HG03095 (cell line): ENCODE measurements around the gene PCNX2.

Experiments
- ATAC-seq: cut with Tn5 transposase; IDR thresholded peaks from one replicate; pipeline ENCODE4 v1.9.1; 2021; ENCODE audit warnings: moderate library complexity; ENCODE audit not compliant: unreplicated experiment

The PCNX2 gene

DNA sequence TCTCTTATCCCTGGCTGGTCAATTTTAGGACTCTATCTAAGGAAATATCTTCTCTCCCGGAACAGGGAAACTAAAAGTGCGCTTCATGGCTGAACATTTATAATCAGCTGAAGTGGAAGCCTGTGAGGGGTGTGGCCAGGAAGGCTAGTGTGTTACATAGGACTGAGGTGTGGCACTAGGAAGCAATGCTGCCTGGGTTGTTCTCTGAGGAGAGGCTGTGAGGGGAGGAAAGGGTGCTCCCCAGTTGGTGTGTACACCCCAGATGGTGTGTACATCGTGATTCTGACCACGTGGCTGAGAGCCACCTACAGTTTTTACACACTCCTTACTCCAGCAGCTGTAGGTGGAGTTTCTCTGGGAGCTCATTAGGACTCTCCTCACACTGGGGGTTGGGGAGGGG is 328.9 kb downstream of the PCNX2 start:
- no peak for ATAC-seq

GRCh38 chr1:232965912-232966217 is 329.7 kb downstream of the PCNX2 start:
- no peak for ATAC-seq

- ATAC-seq = no peak
Measured at GRCh38 chr1:232965124-232965911, 330.2 kb downstream of the PCNX2 start.

- no peak for ATAC-seq
Measured at GRCh38 chr1:232964601-232965000, 330.9 kb downstream of the PCNX2 start.

DNA sequence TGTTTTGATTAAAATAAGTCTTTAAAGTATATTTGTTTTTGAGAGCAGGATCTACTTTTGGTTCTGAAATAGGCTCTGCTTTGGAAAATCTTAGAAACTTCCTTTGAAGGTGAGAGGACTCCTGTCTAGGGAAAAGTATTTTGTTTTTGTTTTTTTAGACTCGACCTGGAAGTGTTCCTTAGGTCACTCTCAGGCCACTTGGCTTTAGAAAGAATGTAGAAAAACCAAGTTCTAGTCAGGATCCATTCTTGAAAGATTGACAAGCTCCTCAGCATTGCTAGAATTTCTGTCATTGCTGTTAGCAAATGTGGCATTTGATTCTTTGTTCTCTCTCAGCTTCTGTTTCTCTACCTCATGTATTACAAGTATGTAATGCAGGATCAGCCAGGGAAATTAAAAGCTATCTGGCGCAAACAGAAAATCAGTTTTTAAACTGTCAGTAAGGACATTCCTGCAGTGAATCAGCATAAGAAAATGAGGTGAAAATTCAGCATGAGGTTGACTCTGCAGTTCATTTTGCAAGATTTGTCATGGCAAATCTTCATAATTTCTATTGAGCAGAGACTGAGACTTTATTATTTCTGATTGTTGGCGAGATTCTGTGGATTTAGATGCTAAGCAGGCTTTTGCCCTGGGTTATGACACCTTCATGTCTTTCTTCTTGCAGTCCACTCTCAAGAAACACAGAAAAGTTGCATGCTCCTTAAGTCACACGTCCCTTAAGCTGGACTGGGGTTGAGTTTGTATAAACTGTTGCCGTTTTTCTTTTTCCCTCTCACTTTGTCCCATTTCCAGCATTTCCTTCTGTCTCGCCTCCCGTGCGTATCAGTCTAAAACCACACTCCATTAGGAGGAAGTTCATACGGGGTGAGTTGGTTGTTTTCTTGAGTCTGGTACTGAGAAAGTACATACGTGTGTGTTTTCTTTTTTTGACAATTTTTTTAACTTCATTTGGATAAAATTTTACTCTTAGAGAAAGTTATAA is 332.5 kb downstream of the PCNX2 start:
- ATAC-seq = no peak

GRCh38 chr1:232958067-232958466 is 337.5 kb downstream of the PCNX2 start:
- no peak for ATAC-seq

DNA sequence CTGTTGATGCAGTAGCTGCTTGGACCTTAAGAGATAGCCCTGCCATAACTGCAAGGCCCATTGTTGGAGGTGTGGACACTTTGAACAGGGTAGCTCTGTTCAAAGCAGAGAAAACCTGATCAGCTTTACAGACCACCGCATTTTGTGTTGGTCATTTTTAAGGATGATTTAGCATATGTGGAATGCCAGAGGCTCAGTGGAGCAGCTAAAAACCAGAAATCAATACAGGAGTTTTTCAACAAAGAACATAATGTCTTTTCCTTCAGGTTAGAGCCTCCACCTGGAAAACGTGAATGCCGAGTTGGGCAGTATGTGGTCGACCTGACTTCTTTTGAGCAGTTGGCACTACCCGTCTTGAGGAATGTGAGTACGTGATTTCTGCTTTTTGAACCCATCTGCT is 339.4 kb downstream of the PCNX2 start:
- ATAC-seq = no peak

GRCh38 chr1:232954594-232955365 is 340.7 kb downstream of the PCNX2 start:
- no peak for ATAC-seq

DNA sequence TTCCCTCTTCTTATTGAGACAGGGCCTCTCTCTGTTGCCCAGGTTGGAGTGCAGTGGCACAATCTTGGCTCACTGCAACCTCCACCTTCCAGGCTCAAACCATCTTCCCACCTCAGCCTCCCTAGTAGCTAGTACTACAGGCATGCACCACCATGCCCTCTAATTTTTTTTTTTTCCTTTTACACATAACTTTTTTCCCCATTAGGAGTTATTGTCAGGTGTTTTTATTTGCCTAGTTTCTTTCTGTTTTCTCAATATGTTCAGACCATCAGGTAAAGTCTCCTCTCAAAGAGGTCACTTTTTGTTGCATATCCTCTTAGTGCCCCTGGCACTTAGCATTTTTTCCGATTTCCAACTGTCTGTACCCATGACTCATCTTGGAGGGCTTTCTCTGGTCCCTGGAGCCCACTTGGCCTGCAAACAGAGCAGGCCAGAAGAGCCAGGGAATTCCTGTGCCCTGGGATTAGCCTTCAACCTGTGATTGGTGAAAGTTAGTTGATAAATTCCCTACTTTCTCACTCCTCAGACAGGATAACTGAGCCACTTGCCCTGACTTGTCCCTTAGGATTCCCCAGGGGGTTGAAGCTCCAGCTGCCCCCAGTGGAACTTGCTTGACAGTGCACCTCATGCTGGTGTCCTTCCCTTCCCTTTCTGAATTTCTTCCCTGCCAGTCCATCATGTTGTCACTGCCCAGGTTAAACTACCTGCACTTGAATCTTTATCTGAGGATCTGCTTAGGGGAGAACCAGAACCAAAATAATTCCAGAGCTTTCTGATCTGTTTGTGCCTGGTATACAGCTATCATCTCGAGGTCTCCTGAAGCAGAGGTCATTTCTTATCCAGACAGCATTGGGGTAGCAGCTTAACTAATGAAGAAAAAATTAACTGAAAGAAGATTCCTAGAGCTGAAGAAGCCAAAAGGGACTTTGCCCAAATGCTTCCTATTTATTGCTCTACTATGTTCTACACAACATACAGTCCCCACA is 342.7 kb downstream of the PCNX2 start:
- ATAC-seq = peak; percentile 52

GRCh38 chr1:232951605-232952004 is 343.9 kb downstream of the PCNX2 start:
- ATAC-seq = no peak

DNA sequence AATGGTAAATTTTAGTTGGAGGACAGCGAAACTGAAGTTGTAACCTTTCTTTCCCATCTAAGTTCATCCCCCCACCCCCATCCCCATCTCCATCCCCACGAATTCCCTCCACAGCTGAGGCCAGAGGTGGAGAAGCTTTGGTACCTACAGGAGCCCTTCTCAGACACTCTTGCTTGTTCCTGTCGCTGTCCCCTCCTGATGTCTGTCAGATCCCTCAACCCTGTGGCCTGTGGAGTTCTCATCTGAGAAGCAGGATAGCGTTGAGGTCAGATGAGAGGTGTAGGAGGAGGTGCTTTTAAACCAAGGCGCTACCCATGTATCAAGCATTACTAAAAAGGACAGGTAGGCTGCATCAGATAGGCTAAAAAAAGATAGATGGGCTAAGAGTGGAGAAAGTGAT is 344.3 kb downstream of the PCNX2 start:
- no peak for ATAC-seq

- peak; percentile 86 for ATAC-seq
Measured at GRCh38 chr1:232950197-232951176, 345.0 kb downstream of the PCNX2 start, which contains the start of gene NTPCR. NTPCR (plus strand) TSS chr1:232950611; CDS start chr1:232950711, 100 bp downstream.

- no peak for ATAC-seq
Measured at GRCh38 chr1:232949636-232950196, 345.8 kb downstream of the PCNX2 start.

DNA sequence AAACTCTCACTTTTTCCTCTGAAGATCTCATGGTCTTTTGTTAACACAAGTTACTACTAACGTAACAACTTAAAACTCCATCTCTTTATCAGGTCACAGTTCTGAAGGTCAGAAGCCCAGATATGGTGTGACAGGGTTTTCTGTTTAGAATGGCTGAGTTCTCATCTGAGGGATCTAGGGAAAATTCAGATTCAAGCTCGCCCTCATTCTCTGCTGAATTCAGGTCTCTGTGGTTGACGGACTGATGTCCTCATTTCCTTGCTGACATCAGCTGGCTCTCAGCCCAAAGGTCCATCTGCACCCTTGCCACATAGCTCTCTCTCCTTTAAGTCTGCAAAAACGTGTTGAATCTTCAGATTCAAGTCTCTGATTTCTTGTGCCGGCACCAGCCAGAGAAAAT is 351.2 kb downstream of the PCNX2 start:
- no peak for ATAC-seq

GRCh38 chr1:232943679-232944252 is 351.8 kb downstream of the PCNX2 start:
- ATAC-seq = no peak

GRCh38 chr1:232942413-232943294 is 352.9 kb downstream of the PCNX2 start:
- ATAC-seq = no peak

- no peak for ATAC-seq
Measured at GRCh38 chr1:232940262-232940661, 355.3 kb downstream of the PCNX2 start.
